Effector memory CD4-positive, alpha-beta T cell (primary cell): ENCODE measurements around the gene VASN.

ENCODE experiments used
- DNase-seq, 3 donors: peaks; one replicate each; pipeline ENCODE4 v3.0.0-alpha.2; 2020
- H3K27ac ChIP-seq: 2 replicates; pipeline ENCODE4 v1.7.0; 2013; ENCODE audit warnings: mild to moderate bottlenecking, low read length, moderate library complexity; ENCODE audit not compliant: insufficient read depth, poor library complexity, severe bottlenecking
- H3K27me3 ChIP-seq: replicated peaks from 2 replicates; pipeline ENCODE4 v1.7.0; 2013; ENCODE audit warnings: mild to moderate bottlenecking, low read length; ENCODE audit not compliant: insufficient read depth, control insufficient read depth, poor library complexity, severe bottlenecking
- H3K36me3 ChIP-seq: 2 replicates; pipeline ENCODE4 v1.7.0; 2013; ENCODE audit warnings: mild to moderate bottlenecking, low read length, moderate library complexity; ENCODE audit not compliant: control insufficient read depth, insufficient read depth
- H3K4me1 ChIP-seq: 2 replicates; pipeline ENCODE4 v1.7.0; 2013; ENCODE audit warnings: low read length, mild to moderate bottlenecking; ENCODE audit not compliant: control insufficient read depth, insufficient read depth, poor library complexity, severe bottlenecking
- H3K4me3 ChIP-seq: 2 replicates; pipeline ENCODE4 v1.7.0; 2013; ENCODE audit warnings: low read length, low read depth, mild to moderate bottlenecking; ENCODE audit not compliant: insufficient read depth, poor library complexity, severe bottlenecking
- H3K9me3 ChIP-seq: 2 replicates; pipeline ENCODE4 v1.7.0; 2013; ENCODE audit warnings: mild to moderate bottlenecking, low read length, moderate library complexity; ENCODE audit not compliant: control insufficient read depth

The VASN gene

GRCh38 chr16:4378999-4379690, 7.5 kb downstream of the VASN start:
- no peaks in the 10 kb centered on the region for H3K9me3 ChIP-seq
- no peak overlapping the region for H3K4me3 ChIP-seq
- H3K36me3 ChIP-seq, result peaks cover 64% of the 10 kb centered on the region
- no peak for DNase-seq
- H3K27ac ChIP-seq, result no peak overlapping the region
- no peaks in the 10 kb centered on the region for H3K27me3 ChIP-seq
- H3K4me1 ChIP-seq, result peaks cover 14% of the 10 kb centered on the region

DNA sequence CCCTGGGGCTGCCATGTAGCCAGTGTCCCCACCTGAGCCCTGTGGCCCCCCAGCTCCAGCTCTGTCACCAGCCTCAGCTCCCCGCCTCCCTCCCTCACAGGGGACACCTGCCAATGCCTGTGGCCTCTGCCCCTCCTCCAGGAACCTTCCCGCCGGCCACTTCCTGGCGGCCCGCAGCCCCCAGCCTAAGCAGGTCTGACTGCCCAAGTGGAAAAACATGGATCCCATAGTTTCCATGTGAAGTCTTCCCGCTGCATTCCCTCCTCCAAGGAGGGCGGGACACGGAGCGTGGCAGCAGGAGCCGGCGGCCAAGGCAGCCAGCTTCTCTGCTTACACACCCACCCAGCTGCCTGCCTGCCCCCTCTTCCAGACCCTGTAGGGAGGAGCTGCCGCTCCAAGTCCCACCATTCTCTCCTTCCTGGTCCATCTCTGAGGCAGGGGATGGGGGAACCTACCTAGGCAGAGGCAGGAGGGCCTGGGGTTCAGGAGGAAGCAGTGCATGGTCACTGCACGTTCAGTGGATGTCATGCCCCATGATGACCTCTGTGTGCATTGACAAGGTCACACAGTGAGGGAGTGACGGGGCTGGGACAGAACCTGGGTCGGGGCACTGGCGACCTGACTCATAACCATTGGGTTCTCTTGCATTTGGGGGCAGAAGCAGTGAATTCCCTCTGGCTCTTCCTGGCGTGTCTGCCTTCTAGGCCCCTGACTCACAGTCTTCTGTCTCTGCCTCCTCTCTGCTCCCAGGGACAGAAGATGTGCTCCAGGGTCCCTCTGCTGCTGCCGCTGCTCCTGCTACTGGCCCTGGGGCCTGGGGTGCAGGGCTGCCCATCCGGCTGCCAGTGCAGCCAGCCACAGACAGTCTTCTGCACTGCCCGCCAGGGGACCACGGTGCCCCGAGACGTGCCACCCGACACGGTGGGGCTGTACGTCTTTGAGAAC, 8.7 kb downstream of the VASN start:
- Histone ChIP-seq H3K9me3 (no peaks in the 10 kb centered on the region), H3K4me3 (no peak overlapping the region), H3K27ac (no peak overlapping the region), H3K27me3 (no peaks in the 10 kb centered on the region), H3K36me3 (peaks cover 76% of the 10 kb centered on the region), H3K4me1 (peaks cover 4% of the 10 kb centered on the region)
- no peak for DNase-seq

- Histone ChIP-seq H3K4me3 (no peak overlapping the region), H3K9me3 (no peaks in the 10 kb centered on the region), H3K27me3 (no peaks in the 10 kb centered on the region), H3K4me1 (no peaks in the 10 kb centered on the region), H3K27ac (no peak overlapping the region), H3K36me3 (peaks cover 82% of the 10 kb centered on the region)
- DNase-seq, result no peak
These were observed 9.7 kb downstream of the VASN start for GRCh38 chr16:4381072-4381934.

- Histone ChIP-seq H3K36me3 (peaks cover 88% of the 10 kb centered on the region), H3K27ac (no peak overlapping the region), H3K4me1 (no peaks in the 10 kb centered on the region), H3K9me3 (no peaks in the 10 kb centered on the region), H3K27me3 (no peaks in the 10 kb centered on the region), H3K4me3 (no peak overlapping the region)
- no peak for DNase-seq
These were observed 10.5 kb downstream of the VASN start for GRCh38 chr16:4381935-4382794.

DNA sequence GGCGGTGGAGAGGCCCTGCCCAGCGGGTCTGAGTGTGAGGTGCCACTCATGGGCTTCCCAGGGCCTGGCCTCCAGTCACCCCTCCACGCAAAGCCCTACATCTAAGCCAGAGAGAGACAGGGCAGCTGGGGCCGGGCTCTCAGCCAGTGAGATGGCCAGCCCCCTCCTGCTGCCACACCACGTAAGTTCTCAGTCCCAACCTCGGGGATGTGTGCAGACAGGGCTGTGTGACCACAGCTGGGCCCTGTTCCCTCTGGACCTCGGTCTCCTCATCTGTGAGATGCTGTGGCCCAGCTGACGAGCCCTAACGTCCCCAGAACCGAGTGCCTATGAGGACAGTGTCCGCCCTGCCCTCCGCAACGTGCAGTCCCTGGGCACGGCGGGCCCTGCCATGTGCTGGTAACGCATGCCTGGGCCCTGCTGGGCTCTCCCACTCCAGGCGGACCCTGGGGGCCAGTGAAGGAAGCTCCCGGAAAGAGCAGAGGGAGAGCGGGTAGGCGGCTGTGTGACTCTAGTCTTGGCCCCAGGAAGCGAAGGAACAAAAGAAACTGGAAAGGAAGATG, 11.2 kb downstream of the VASN start:
- peaks cover 90% of the 10 kb centered on the region for H3K36me3 ChIP-seq
- no peak for DNase-seq
- H3K9me3 ChIP-seq, result no peaks in the 10 kb centered on the region
- no peaks in the 10 kb centered on the region for H3K27me3 ChIP-seq
- no peaks in the 10 kb centered on the region for H3K4me1 ChIP-seq
- no peak overlapping the region for H3K27ac ChIP-seq
- no peak overlapping the region for H3K4me3 ChIP-seq

- Histone ChIP-seq H3K4me1 (no peaks in the 10 kb centered on the region), H3K4me3 (no peak overlapping the region), H3K36me3 (peaks cover 94% of the 10 kb centered on the region), H3K9me3 (no peaks in the 10 kb centered on the region), H3K27me3 (no peaks in the 10 kb centered on the region), H3K27ac (no peak overlapping the region)
- DNase-seq, result no peak
These were observed 12.2 kb downstream of the VASN start for GRCh38 chr16:4383591-4384444.

- no peak for DNase-seq
- H3K36me3 ChIP-seq, result peaks cover 94% of the 10 kb centered on the region
- no peaks in the 10 kb centered on the region for H3K4me1 ChIP-seq
- H3K9me3 ChIP-seq, result no peaks in the 10 kb centered on the region
- H3K27ac ChIP-seq, result no peak overlapping the region
- H3K4me3 ChIP-seq, result no peak overlapping the region
- H3K27me3 ChIP-seq, result no peaks in the 10 kb centered on the region
These were observed 12.9 kb downstream of the VASN start for GRCh38 chr16:4384509-4384942.

DNA sequence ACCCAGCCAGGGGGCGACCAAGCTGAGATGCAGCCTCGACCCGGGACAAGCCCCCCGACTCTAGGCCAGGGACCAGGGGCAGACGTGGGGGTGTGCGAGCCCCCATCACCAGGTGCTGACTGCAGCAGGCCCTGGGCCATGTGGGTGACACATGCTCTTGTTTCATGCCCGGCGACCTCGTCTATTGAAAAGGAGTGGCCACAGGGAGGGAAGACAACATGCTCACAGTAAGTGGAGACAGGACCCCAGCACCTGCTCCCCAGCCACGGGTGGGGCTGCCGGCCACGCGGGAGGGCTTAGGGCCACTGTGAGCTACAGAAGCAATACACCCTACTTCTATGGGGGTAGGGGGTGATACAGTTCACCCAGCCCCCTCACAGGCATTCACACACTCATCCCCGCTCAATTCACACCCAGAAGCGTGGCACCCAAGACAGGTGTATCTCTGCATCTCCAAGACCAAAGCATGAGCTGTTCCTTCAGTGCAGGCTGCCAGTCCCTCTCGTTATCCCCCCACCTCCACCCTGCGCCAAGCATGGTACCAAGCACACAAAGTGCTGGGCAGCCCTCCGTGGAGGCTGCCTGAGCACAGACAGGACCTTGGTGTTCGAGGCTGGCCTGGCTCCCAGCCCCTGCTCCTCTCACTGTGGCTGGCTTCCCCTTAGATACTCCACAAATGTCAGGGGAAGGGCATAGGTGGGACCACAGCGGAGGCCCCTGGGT, 13.6 kb downstream of the VASN start:
- no peak for DNase-seq
- no peak overlapping the region for H3K4me3 ChIP-seq
- H3K27ac ChIP-seq, result no peak overlapping the region
- H3K27me3 ChIP-seq, result no peaks in the 10 kb centered on the region
- H3K36me3 ChIP-seq, result peaks cover 99% of the 10 kb centered on the region
- no peaks in the 10 kb centered on the region for H3K9me3 ChIP-seq
- H3K4me1 ChIP-seq, result no peaks in the 10 kb centered on the region
